GM21367 (cell line): ENCODE data around the gene CAVIN2.

ENCODE experiments used
- ATAC-seq: cut with Tn5 transposase; IDR thresholded peaks from one replicate; pipeline ENCODE4 v1.9.1; 2021; ENCODE audit not compliant: unreplicated experiment

Gene CAVIN2

GRCh38 chr2:191846515-191847476 is at the start of gene CAVIN2:
TSS of gene CAVIN2 (minus strand) at chr2:191847088. CDS start at chr2:191846925, 163 bp downstream.
- no peak for ATAC-seq

- no peak for ATAC-seq
Measured at GRCh38 chr2:191895743-191896142, 48.9 kb upstream of the CAVIN2 start.

GRCh38 chr2:191895195-191895594 is 48.3 kb upstream of the CAVIN2 start:
- no peak for ATAC-seq

GRCh38 chr2:191894681-191895147 is 47.8 kb upstream of the CAVIN2 start:
- ATAC-seq = no peak

GRCh38 chr2:191892391-191892790 is 45.5 kb upstream of the CAVIN2 start:
- no peak for ATAC-seq

GRCh38 chr2:191891656-191892055 is 44.8 kb upstream of the CAVIN2 start:
- ATAC-seq = no peak

GRCh38 chr2:191889931-191890330 is 43.0 kb upstream of the CAVIN2 start:
- no peak for ATAC-seq

GRCh38 chr2:191888400-191889166 is 41.7 kb upstream of the CAVIN2 start:
- ATAC-seq = no peak

- ATAC-seq = no peak
Measured at GRCh38 chr2:191885650-191886049, 38.8 kb upstream of the CAVIN2 start.

GRCh38 chr2:191885098-191885497 is 38.2 kb upstream of the CAVIN2 start:
- no peak for ATAC-seq

- ATAC-seq = no peak
Measured at GRCh38 chr2:191881982-191882816, 35.3 kb upstream of the CAVIN2 start.

- no peak for ATAC-seq
Measured at GRCh38 chr2:191878548-191879279, 31.8 kb upstream of the CAVIN2 start.

GRCh38 chr2:191877875-191878274 is 31.0 kb upstream of the CAVIN2 start:
- ATAC-seq = no peak

GRCh38 chr2:191875859-191876258 is 29.0 kb upstream of the CAVIN2 start:
- ATAC-seq = no peak

GRCh38 chr2:191870744-191871143 is 23.9 kb upstream of the CAVIN2 start:
- no peak for ATAC-seq

- ATAC-seq = no peak
Measured at GRCh38 chr2:191869781-191870180, 22.9 kb upstream of the CAVIN2 start.

- ATAC-seq = no peak
Measured at GRCh38 chr2:191869178-191869577, 22.3 kb upstream of the CAVIN2 start.

GRCh38 chr2:191867507-191867847 is 20.6 kb upstream of the CAVIN2 start:
- ATAC-seq = no peak

GRCh38 chr2:191866675-191867506 is 20.0 kb upstream of the CAVIN2 start:
- no peak for ATAC-seq
